Mesothelial cell of epicardium (in vitro differentiated cells): ENCODE data around the gene SLC7A6. TPM values are rescaled to one million over a fixed set of nuclear protein-coding genes. Genes with fewer than 3 reads are reported as not detected.

Experiments
- DNase-seq, 2 experiments: peaks; one replicate each; pipeline ENCODE4 v3.0.0; 2021; ENCODE audit warnings: low spot score in 2 of 2; ENCODE audit not compliant: unreplicated experiment in 2 of 2
- H3K27ac Mint-ChIP-seq: 2 replicates; pipeline ENCODE4 v1.8.0; 2021; ENCODE audit warnings: mixed read lengths
- H3K27me3 Mint-ChIP-seq: 2 replicates; pipeline ENCODE4 v1.8.0; 2021; ENCODE audit warnings: low read depth, mixed read lengths
- H3K36me3 Mint-ChIP-seq: 2 replicates; pipeline ENCODE4 v1.8.0; 2021; ENCODE audit warnings: mixed read lengths
- H3K4me1 Mint-ChIP-seq: 2 replicates; pipeline ENCODE4 v1.8.0; 2021; ENCODE audit warnings: mixed read lengths
- H3K4me3 Mint-ChIP-seq: 2 replicates; pipeline ENCODE4 v1.8.0; 2021; ENCODE audit warnings: mild to moderate bottlenecking, moderate library complexity, mixed read lengths
- H3K9me3 Mint-ChIP-seq: 2 replicates; pipeline ENCODE4 v1.8.0; 2021; ENCODE audit warnings: mixed read lengths
- CTCF ChIP-seq: fragments of 200-600 bp; sonication (generic); IDR thresholded peaks from one replicate; pipeline ENCODE4 v1.5.0; 2021; ENCODE audit warnings: antibody characterized with exemption; ENCODE audit not compliant: unreplicated experiment
- microRNA-seq: library from miRNA; unstranded; fragments of <30 nt; microRNA quantifications from one replicate; pipeline ENCODE4 v1.2.0, GENCODE V29; 2021; ENCODE audit warnings: inconsistent platforms, mixed read lengths
- total RNA-seq: library from RNA; stranded (reverse); gene quantifications from 3 replicates; pipeline ENCODE4 v1.2.1, GENCODE V29; 2021

SLC7A6 gene
- total RNA-seq, 1 donor from 2014 or later = 73.2 TPM

GRCh38 chr16:68348639-68349445 is 84.5 kb downstream of the SLC7A6 start:
- no peak for TF ChIP-seq CTCF
- no peaks in the 10 kb centered on the region for H3K9me3 Mint-ChIP-seq
- no peak for DNase-seq
- H3K27me3 Mint-ChIP-seq = no peaks in the 10 kb centered on the region
- no peak overlapping the region for H3K4me3 Mint-ChIP-seq
- H3K27ac Mint-ChIP-seq = no peak overlapping the region
- H3K4me1 Mint-ChIP-seq = no peaks in the 10 kb centered on the region
- peaks cover 36% of the 10 kb centered on the region for H3K36me3 Mint-ChIP-seq

- H3K27me3 Mint-ChIP-seq = no peaks in the 10 kb centered on the region
- no peak for TF ChIP-seq CTCF
- peaks cover 40% of the 10 kb centered on the region for H3K36me3 Mint-ChIP-seq
- H3K9me3 Mint-ChIP-seq = no peaks in the 10 kb centered on the region
- no peak for DNase-seq
- H3K4me1 Mint-ChIP-seq = no peaks in the 10 kb centered on the region
- no peak overlapping the region for H3K4me3 Mint-ChIP-seq
- H3K27ac Mint-ChIP-seq = no peak overlapping the region
These were observed 85.6 kb downstream of the SLC7A6 start for GRCh38 chr16:68349838-68350410.

GRCh38 chr16:68350813-68351350 is 86.6 kb downstream of the SLC7A6 start:
- Mint-ChIP-seq H3K9me3 (no peaks in the 10 kb centered on the region), H3K4me3 (no peak overlapping the region), H3K36me3 (peaks cover 45% of the 10 kb centered on the region), H3K27me3 (no peaks in the 10 kb centered on the region), H3K4me1 (no peaks in the 10 kb centered on the region), H3K27ac (no peak overlapping the region)
- DNase-seq = no peak
- no peak for TF ChIP-seq CTCF

Small RNA genes lying within 50 kb of the gene (microRNA-seq; reads per million reads assigned to microRNA genes)
- gene MIR6773 = 1.8 reads per million

Other genes starting within 250 kb of the SLC7A6 start
- gene DPEP2NB, start 248.6 kb upstream of the SLC7A6 start, total RNA-seq = not detected in 3 replicates
- gene DDX28, start 241.3 kb upstream of the SLC7A6 start, total RNA-seq = 11.8 to 12.5 TPM (median 11.9 TPM) in 3 replicates
- gene DUS2, start 241.2 kb upstream of the SLC7A6 start, total RNA-seq = 18.1 to 20.8 TPM (median 19.4 TPM) in 3 replicates
- gene NFATC3, start 179.2 kb upstream of the SLC7A6 start, total RNA-seq = 47.3 to 51.8 TPM (median 51.3 TPM) in 3 replicates
- gene ESRP2, start 28.4 kb upstream of the SLC7A6 start, total RNA-seq = 32.4 to 34.7 TPM (median 33.6 TPM) in 3 replicates
- gene PLA2G15, start 19.2 kb upstream of the SLC7A6 start, total RNA-seq = 19.4 to 19.9 TPM (median 19.8 TPM) in 3 replicates
- 20.4 to 23.3 TPM (median 22.7 TPM) in 3 replicates for gene SLC7A6OS, start 46.4 kb downstream of the SLC7A6 start, total RNA-seq
- gene PRMT7, start 46.5 kb downstream of the SLC7A6 start, total RNA-seq = 69.7 to 77.9 TPM (median 71.8 TPM) in 3 replicates
- gene SMPD3, start 184.0 kb downstream of the SLC7A6 start, total RNA-seq = 0.14 to 0.20 TPM (median 0.18 TPM) in 3 replicates